NCI-H524 (cell line): Measurements from ENCODE around the gene CSTPP1.

ENCODE experiments used
- DNase-seq, 2 experiments: peaks; one replicate each; lab custom pipeline; 2025; lab: John Stamatoyannopoulos, UW

The CSTPP1 gene

DNA sequence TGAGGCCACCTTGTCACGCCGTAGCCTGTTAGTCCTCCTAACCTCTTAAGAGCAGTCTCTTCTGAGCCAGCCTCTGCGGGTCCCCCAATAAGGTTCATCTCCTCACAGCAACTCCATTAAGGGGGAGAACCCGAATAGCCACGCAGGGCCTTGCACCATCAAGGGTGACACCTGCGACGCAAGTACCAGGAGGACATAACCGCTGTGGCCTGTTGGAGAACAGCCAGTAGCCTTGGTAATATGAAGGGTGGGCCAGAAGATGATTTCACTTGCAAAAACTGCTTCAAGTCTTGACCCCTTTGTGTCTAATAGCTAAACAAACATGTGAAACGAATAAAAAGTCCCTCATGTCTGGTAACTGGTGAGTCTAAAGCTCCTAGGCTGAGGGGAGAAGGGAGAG, 225.3 kb downstream of the CSTPP1 start:
- DNase-seq: no peak

DNA sequence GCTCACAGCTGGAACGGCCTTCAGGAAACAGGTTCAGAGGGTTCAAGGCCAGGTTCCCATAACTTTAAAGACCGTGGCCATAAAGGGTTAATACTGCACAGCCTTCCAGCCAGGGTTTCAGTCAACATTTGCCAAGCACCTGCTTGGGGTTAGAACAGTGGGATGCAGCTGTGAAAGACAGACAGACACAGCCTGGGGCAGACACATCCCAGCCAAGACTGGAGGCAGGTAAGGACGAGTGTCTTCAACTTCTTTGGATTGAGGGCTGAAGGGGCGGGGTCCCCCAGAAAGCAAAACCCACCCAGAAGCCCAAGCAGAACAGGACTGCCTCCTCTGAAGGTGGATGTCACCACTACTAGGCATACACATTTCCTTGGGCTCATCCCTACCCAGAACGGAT, 225.9 kb downstream of the CSTPP1 start:
- DNase-seq: no peak

- no peak for DNase-seq
Observed at GRCh38 chr11:47163193-47163592, 226.6 kb downstream of the CSTPP1 start.

DNA sequence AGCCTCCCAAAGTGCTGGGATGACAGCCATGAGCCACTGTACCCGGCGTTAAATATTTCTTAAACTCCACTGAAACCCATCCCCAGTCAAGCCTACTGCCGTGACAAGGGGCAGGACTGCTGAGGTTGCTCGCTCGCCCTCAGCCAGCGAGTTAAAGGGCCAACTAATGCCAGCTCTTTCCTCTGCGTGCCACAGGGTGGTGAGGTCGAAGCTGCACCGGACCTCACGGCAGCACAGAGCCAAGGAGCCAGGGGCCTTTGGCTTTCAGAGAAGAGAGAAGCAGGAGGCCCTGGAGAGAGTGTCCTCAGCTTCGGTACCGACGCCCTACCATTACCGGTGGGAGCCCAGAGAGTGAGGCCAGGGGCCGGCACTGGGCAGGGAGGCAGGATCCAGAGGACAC, 227.3 kb downstream of the CSTPP1 start:
- DNase-seq: no peak

DNA sequence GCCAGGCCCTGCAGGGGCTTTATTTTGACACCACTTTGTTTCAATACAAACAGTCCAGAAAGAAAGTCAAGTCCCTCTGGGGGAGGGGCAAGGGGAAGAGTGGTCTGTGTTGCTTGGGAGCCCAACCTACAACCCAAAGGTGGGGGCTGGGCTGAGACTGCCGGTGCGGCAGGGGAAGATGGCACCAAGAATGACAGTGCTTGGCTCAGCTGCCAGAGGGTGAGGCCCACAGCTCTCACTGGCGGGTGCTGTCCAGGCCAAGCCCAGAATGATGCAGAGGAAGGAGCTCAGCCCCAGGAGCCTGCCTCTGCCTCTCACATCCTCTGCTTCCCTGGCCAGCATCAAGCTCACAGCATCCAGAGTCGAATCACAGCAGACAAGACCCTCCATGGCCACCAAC, 227.8 kb downstream of the CSTPP1 start:
- no peak for DNase-seq

- DNase-seq: no peak
Observed at GRCh38 chr11:47165253-47165840, 228.8 kb downstream of the CSTPP1 start.

DNA sequence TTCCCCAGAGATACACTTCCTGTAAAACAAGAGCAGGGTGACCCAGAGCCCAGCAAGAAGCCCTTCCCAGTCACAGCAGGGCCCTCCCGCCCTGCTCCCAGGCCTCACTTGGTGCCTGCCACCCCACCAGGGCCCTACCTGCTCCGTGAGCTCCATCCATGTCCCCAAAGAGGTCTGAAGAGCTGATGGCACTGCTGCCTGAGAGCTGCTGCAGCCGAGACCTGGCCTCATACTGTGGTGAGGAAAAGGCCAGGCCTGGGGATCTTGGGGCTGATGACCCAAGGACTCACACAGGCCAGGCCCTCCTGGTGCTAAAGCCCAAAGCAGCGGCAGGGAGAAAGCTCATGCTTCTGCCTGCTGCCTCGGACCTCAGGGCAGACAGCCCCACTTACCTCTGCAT, 229.8 kb downstream of the CSTPP1 start:
- no peak for DNase-seq

DNA sequence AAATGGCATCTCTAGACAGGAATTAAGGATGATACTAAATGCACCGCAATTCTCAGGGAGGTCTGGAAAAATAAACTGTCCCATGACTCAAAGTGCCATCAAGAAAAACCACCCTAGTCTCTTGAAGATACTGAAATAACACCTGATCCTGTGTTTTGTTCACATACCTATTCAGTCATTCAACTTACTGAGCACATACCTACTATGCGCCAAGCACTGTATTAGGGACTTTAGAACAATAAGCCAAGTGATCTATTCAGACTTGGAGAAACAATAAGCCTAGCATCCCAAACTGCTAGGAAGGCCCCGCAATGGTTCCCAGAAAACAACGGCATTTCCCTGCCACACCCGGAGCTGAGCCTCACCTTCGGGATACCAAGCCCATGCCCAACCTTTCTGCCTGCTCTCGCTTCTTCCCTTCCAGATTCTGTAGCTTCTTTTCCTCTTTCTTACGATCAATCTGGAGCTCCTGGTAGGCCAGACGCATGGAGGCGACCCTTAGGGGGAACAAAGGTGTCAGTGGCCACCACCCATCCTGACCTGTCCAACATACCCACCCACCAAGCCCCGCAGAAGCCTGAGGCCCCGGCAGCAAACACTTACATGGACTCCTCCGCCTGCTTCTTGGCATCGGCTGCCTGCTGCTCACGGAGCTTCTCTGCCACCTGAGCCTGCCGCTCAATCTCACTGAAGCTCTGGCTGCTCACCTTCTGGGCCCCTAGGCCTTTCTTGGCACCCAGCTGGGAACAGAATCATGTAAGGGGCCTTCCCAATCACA, 234.7 kb downstream of the CSTPP1 start:
- DNase-seq: no peak

DNA sequence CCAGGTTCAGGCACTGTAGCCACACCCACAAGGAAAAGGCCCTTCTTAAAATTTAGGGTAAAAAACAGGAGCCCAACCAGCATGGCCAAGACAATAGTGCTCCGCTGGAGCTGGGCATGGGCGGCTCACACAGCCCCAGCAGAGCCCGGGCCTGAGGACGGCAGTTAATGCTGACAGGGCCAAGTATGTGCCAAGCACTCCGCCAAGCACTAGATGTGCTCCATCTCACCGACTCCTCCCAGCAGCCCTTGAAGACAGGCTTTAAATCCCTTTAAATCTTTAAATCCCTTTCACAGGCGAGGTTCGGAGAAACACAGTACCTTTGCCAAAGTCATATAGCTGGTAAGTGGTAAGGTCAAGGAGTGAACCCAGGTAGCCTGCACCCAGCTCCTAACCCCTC, 235.3 kb downstream of the CSTPP1 start:
- DNase-seq: no peak

DNA sequence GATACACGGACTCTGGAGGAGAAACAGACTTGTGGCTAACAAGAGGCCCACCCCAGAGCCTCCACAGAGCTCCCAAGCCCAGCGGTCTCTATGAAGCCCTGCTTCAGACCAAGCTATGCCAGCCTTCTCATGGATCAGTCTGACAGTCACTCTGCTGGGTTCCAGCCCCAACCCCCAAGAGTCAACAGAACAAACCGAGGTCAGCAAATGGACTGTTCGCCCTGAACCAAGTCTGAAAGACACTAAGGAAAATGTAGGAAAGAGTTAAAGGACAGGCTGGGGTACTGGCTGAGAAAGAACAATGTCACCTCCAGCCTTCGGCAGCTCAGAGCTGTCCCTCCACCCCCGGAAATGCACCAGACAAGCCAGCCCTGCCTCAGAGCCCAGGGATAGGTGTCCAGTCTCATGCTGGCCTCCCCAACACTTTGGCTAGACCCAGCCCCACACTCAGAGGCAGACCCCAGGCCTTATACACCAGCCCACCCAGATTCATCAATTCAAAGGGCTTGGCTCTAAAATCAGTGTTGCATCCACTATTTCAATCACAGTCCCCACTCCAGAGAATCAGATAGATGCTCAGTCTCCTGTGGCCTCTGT, 236.3 kb downstream of the CSTPP1 start:
- DNase-seq: no peak

- DNase-seq: no peak
Observed at GRCh38 chr11:47175746-47176327, 239.3 kb downstream of the CSTPP1 start.

DNA sequence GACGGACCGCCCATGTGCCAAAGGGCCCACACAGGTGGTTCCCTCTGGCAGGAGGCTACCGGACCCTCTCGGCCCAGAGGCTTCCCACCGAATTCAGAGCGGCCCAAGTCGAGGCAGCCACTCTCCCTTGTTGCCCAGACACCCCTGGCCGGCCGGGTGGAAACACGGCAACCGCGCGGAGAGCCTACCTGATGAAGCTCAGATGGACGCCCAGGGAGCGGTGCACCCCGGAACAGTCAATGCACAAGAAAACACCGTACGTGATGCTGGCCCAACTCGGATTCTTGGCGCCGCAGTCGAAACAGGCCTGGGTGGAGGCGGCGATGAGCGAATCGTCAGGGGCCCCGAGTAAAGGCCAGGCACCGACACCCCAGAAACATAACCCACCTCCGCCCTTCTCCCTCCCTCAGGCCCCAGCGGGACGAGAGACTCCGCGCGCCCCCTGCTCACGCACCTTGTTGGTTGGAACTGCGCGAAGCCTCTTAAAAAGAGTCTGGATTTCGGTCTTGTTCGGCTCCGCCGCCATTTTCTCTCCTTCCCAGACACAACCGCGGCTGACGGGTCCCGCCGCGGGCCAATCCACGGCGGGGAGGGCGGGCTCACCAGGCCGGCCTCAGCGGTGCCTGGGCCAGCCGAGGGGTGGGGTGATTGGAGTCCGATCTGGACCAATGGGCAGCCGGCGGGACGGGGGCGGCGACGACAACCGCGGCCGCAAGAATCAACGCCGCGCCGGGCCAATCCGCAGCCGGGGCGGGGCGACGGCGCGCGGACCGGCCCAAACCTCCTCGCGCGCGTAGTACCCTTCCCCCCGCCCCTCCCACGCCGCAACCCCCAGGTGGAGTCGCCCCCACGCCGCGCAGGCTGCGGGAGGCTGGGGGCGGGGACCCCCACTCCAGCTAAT, 240.0 kb downstream of the CSTPP1 start, which contains the start of gene ARFGAP2:
Gene ARFGAP2, minus strand, starts transcription at position 552 of the 901 bp plus-strand sequence. Its CDS starts 26 bp downstream, at position 526.
- peak; percentile 82 to 90 for DNase-seq

DNA sequence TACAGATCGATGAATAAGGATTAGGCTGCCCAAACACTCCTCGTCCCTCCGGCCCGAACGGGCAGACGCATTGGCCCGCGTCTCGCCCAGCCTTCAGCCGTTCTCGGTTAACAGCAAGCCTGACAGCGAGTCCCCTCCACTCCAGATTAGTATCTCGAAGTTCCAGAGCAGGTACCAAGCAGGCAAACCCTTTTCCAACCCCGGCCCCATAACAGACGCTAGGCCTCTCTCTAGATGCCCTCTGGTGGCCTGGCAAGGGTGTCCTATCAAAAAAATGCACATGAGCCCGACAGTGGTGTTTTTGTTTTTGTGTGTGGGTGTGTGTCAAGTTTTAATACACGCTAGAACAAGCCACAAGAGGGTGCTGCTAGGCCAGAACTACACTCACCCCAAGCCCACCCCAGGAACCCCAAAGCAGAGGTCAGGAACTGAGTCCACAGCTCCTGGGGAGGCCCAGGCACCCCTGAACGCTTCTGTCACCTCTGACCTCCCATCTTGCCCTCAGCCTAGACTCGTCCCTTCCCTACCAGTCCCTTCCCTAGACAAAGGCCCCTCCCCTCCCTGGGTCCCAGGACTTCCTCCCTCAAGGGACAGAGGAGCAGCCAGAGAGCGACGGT, 240.8 kb downstream of the CSTPP1 start:
- peak; percentile 33 to 77 for DNase-seq

GRCh38 chr11:47177846-47178245, 241.3 kb downstream of the CSTPP1 start:
- no peak for DNase-seq

- no peak for DNase-seq
Observed at GRCh38 chr11:47178316-47178715, 241.8 kb downstream of the CSTPP1 start.

DNA sequence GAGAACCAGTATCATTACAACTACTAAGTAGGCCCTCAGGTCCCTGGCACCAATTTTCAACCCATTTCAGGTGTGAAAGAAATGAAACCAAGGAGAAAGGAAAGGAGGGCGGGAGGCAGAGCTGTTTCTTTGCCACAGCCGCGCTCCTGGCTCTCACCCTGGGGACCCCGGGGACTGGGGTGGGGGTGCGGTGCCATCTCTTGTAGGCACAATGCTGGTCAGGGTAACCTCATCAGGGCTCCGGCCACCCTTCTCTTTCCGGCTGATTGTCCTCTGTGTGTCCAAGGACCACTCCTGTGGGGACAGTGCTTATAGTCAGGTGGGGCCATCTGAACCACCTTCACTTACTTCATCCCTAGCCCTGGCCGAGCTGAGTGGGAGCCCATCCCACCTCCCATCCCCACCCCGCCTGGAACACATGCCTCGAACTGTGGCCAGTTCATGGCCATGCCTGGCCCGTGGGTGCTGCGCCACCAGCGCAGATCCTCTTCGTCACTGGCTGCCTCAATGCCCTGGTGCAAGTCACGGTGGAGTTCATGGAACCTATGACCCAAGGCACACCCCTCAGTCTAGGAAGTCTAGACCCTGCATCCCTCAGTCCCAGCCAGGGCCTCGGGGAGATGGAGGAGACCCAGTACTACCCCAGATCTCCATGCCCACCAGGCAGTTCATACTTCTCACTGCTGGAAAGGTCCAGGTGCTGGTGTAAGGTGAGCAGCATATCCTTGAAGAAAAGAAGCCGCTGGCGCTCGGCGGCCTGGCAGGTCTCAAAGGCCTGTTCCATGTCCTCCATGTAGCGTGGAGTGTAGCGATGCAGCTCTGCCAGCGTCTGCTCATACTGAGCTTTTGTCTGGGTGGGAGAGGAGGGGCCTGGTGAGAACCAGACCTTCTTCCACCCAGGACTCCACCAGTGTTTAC, 242.4 kb downstream of the CSTPP1 start:
- no peak for DNase-seq

- DNase-seq: peak in 1 of 2 experiments; percentile 48
Observed at GRCh38 chr11:47179655-47179991, 243.1 kb downstream of the CSTPP1 start.

DNA sequence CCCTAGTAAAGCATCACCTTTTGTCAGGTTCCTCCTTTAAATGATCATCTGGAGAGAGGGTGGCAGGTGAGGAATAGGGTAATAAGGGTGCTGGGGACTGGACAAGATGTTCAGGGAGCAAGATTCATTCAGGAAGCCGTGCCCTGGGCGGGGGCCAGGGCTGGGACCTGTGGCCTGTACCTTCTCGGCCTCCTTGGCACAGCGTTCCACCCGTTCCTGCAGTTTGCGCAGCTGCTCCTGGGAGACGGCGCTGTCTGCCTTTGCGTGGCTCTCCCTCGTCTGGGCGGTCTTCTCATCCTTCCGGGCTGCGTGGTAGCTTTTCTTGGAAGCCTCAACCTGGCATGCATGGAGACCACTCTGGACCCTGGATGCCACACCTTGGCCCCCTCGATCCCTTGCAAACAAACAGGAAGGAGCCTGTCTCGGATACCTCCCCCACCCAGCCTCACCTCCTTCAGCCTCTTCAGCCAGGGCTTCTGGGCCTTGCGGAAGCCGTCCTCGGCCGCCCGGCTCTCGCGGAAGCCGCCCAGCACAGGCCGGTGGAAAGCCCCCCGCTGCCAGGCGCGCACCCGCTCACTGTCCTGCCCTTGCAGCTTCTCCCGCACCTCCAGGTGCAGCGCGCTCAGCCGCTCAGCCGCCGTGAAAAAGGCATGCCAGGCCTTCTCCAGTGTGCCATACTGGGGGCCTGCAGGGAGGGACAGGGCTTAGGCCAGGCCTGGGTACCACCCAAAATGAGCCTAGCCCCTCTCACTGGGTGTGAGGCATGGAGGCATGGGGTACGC, 243.6 kb downstream of the CSTPP1 start:
- no peak for DNase-seq

DNA sequence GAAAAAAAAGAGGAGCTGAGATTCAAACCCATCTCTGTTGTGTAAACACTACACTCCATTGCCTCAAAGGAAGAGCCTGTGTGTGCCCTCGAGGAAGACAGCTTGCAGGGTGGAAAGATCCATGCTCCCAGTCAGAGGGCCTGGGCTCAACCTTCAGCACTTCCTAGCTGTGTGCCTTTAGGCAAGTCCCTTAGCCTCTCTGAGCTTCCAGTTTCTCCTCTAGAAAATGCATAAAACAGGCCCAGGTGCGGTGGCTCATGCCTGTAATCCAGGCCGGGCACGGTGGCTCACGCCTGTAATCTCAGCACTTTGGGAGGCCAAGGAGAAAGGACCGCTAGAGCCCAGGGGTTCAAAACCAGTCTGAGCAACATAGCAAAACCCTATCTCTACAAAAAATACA, 244.7 kb downstream of the CSTPP1 start:
- DNase-seq: no peak

- DNase-seq: no peak
Observed at GRCh38 chr11:47182380-47182779, 245.8 kb downstream of the CSTPP1 start.
